Mesenchymal stem cell (in vitro differentiated cells and primary cell): ENCODE results near the gene MRPS11.

ENCODE experiments used
- DNase-seq: peaks from one replicate; pipeline ENCODE4 v3.0.0-alpha.2; 2013
- H2AFZ ChIP-seq: one replicate; pipeline ENCODE4 v1.6.1; 2013; ENCODE audit warnings: low read depth, mild to moderate bottlenecking, control low read depth, inconsistent platforms, low read length, moderate library complexity
- H2AK5ac ChIP-seq: 2 replicates; pipeline ENCODE4 v1.6.1; 2013; ENCODE audit warnings: low read length, moderate library complexity, mild to moderate bottlenecking, inconsistent platforms; ENCODE audit not compliant: severe bottlenecking
- H2BK120ac ChIP-seq: one replicate; pipeline ENCODE4 v1.6.1; 2013; ENCODE audit warnings: low read depth, mild to moderate bottlenecking, inconsistent platforms, low read length, moderate library complexity
- H2BK12ac ChIP-seq, 2 experiments: one replicate each; pipeline ENCODE4 v1.6.1; 2013; ENCODE audit warnings: inconsistent platforms in 2 of 2, low read length in 2 of 2, mild to moderate bottlenecking in 2 of 2, moderate library complexity in 2 of 2, control low read depth in 1 of 2
- H2BK15ac ChIP-seq: one replicate; pipeline ENCODE4 v1.6.1; 2013; ENCODE audit warnings: mild to moderate bottlenecking, low read depth, inconsistent platforms; ENCODE audit not compliant: poor library complexity, severe bottlenecking
- H2BK5ac ChIP-seq: 2 replicates; pipeline ENCODE4 v1.6.1; 2013; ENCODE audit warnings: low read depth, mild to moderate bottlenecking, low read length, control low read depth, inconsistent platforms; ENCODE audit not compliant: poor library complexity, severe bottlenecking
- H3K14ac ChIP-seq, 2 experiments: one replicate each; pipeline ENCODE4 v1.6.1; 2013; ENCODE audit warnings: inconsistent platforms in 2 of 2, low read length in 2 of 2, control low read depth in 1 of 2, mild to moderate bottlenecking in 1 of 2, moderate library complexity in 1 of 2
- H3K18ac ChIP-seq, 2 experiments: one replicate each; pipeline ENCODE4 v1.6.1; 2013; ENCODE audit warnings: inconsistent platforms in 2 of 2, low read length in 2 of 2, control low read depth in 1 of 2, low read depth in 1 of 2, mild to moderate bottlenecking in 1 of 2
- H3K23ac ChIP-seq, 2 experiments: one replicate each; pipeline ENCODE4 v1.6.1; 2013; ENCODE audit warnings: inconsistent platforms in 2 of 2, low read length in 2 of 2, mild to moderate bottlenecking in 2 of 2, moderate library complexity in 2 of 2, control low read depth in 1 of 2
- H3K27ac ChIP-seq: 2 replicates; pipeline ENCODE4 v1.5.1; 2013; ENCODE audit warnings: mild to moderate bottlenecking, moderate library complexity, low read length, control low read depth, inconsistent platforms; ENCODE audit not compliant: poor library complexity, severe bottlenecking
- H3K27me3 ChIP-seq, 2 experiments: 2 replicates each; pipeline versions ENCODE4 v1.6.1 to v1.7.0; 2013; ENCODE audit warnings: low read length in 2 of 2, mild to moderate bottlenecking in 2 of 2, moderate library complexity in 2 of 2, control low read depth in 1 of 2, inconsistent platforms in 1 of 2; ENCODE audit not compliant: control insufficient read depth in 1 of 2, insufficient read depth in 1 of 2
- H3K36me3 ChIP-seq, 2 experiments: 2 replicates each; pipeline versions ENCODE4 v1.6.1 to v1.7.0; 2013; ENCODE audit warnings: low read length in 2 of 2, control low read depth in 1 of 2, inconsistent platforms in 1 of 2, low read depth in 1 of 2, mild to moderate bottlenecking in 1 of 2; ENCODE audit not compliant: insufficient read depth in 2 of 2, control insufficient read depth in 1 of 2
- H3K4ac ChIP-seq, 2 experiments: one replicate each; pipeline ENCODE4 v1.6.1; 2013; ENCODE audit warnings: inconsistent platforms in 2 of 2, low read length in 2 of 2, mild to moderate bottlenecking in 2 of 2, moderate library complexity in 2 of 2, control low read depth in 1 of 2, low read depth in 1 of 2
- H3K4me1 ChIP-seq: 2 replicates; pipeline ENCODE4 v1.6.1; 2013; ENCODE audit warnings: low read depth, low read length, control low read depth; ENCODE audit not compliant: control insufficient read depth, insufficient read depth
- H3K4me2 ChIP-seq: 2 replicates; pipeline ENCODE4 v1.6.1; 2013; ENCODE audit warnings: low read length, mild to moderate bottlenecking, inconsistent platforms; ENCODE audit not compliant: poor library complexity, severe bottlenecking
- H3K4me3 ChIP-seq, 2 experiments: 2 replicates each; pipeline versions ENCODE4 v1.5.1 to v1.7.0; 2013; ENCODE audit warnings: low read length in 2 of 2, mild to moderate bottlenecking in 2 of 2, control low read depth in 1 of 2, low read depth in 1 of 2; ENCODE audit not compliant: insufficient read depth in 1 of 2
- H3K79me1 ChIP-seq: replicated peaks from 2 replicates; pipeline ENCODE4 v1.6.1; 2013; ENCODE audit warnings: mild to moderate bottlenecking, control low read depth, low read length, inconsistent platforms; ENCODE audit not compliant: poor library complexity, severe bottlenecking
- H3K9ac ChIP-seq: 2 replicates; pipeline ENCODE4 v1.7.0; 2013; ENCODE audit warnings: mild to moderate bottlenecking, low read length, moderate library complexity
- H3K9me3 ChIP-seq: 2 replicates; pipeline ENCODE4 v1.7.0; 2013; ENCODE audit warnings: mild to moderate bottlenecking, low read length; ENCODE audit not compliant: control insufficient read depth
- H4K8ac ChIP-seq: one replicate; pipeline ENCODE4 v1.6.1; 2013; ENCODE audit warnings: inconsistent platforms, mild to moderate bottlenecking, low read length, moderate library complexity
- H4K91ac ChIP-seq: one replicate; pipeline ENCODE4 v1.6.1; 2013; ENCODE audit warnings: mild to moderate bottlenecking, low read length, inconsistent platforms
- WGBS: methylation state at CpG from one replicate; pipeline ENCODE4 v1.1.7; 2013; ENCODE audit warnings: mixed read lengths; 5-methylcytosine and 5-hydroxymethylcytosine counted together

MRPS11 gene

DNA sequence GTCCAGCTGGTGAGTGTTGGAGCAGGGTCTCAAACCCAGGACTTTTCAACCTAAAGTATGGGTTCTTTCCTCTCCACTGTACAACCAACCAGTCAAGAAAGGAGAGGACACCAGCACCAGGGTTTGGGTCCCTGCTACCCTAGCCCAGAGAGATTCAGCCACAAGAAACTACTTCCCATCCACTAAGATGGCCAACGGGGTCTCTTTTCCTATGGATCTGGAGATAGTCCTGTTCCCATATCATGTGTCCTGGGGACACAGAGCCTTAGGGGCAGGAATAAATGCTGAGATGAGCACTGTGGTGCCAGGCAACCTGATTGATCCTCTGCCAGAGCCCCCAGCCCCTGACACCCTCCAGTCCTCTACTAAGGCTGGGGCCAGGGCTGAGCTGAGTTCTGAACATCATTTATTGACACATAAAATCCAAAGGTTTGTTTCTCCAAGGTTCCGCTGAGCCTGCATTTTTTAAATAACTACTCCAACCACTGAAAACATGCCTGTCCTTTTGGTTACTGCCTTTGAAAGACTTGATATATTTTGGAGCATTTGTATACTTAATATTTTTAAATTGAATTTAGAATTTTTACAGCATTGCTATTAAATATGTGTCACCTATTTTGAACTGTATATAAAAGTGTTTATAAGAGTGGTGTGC, 26.3 kb upstream of the MRPS11 start:
- Histone ChIP-seq H2AFZ (no peak overlapping the region), H3K27ac (no peak overlapping the region), H3K23ac (no peak overlapping the region), H3K4me2 (no peak overlapping the region), H4K91ac (no peak overlapping the region), H2BK12ac (no peak overlapping the region), H3K18ac (no peak overlapping the region), H3K27me3 (no peaks in the 10 kb centered on the region), H3K14ac (no peak overlapping the region), H3K36me3 (no peaks in the 10 kb centered on the region), H3K4me1 (no peaks in the 10 kb centered on the region), H3K9me3 (peaks cover 30% of the 10 kb centered on the region), H2AK5ac (no peak overlapping the region), H2BK15ac (no peak overlapping the region), H3K4ac (no peak overlapping the region), H2BK5ac (no peak overlapping the region), H4K8ac (no peak overlapping the region), H3K79me1 (no peaks in the 10 kb centered on the region), H2BK120ac (no peak overlapping the region), H3K4me3 (no peak overlapping the region), H3K9ac (no peak overlapping the region)
- 83% methylated on average over 1 of the region's 2 CpGs for WGBS
- no peak for DNase-seq

DNA sequence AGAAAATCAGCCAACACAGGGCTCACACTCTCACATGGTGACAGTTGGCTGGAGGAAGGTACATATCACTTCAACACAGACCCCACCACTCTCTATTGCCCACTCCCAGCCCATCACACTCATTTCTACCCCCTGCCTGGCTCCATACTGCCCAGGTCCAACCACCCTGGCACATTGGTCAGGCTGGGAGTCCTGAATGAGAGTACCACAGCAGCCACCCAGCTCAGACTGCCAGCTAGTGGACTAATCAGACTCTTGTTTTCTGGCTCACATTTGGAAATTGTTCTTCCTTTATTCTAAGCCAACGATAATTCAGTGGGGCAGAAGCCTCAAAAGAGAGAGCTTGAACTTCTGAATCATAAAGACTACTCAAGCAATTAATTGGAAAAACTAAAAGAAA, 20.3 kb upstream of the MRPS11 start:
- no peak overlapping the region for H2BK12ac ChIP-seq
- peaks cover 5 to 7% of the 10 kb centered on the region in 2 experiments for H3K27me3 ChIP-seq
- H3K27ac ChIP-seq = no peak overlapping the region
- whole genome bisulfite sequencing = 86% methylated on average over 1 of the region's 1 CpG
- H2BK5ac ChIP-seq = no peak overlapping the region
- H3K36me3 ChIP-seq = no peaks in the 10 kb centered on the region
- H4K91ac ChIP-seq = no peak overlapping the region
- no peaks in the 10 kb centered on the region for H3K4me1 ChIP-seq
- no peak overlapping the region for H3K4me3 ChIP-seq
- H3K4ac ChIP-seq = no peak overlapping the region
- no peak overlapping the region for H2BK120ac ChIP-seq
- no peak overlapping the region for H2AK5ac ChIP-seq
- no peak overlapping the region for H3K9ac ChIP-seq
- H2BK15ac ChIP-seq = no peak overlapping the region
- no peak overlapping the region for H2AFZ ChIP-seq
- H3K23ac ChIP-seq = no peak overlapping the region
- H3K4me2 ChIP-seq = no peak overlapping the region
- H4K8ac ChIP-seq = no peak overlapping the region
- no peaks in the 10 kb centered on the region for H3K79me1 ChIP-seq
- no peak overlapping the region for H3K18ac ChIP-seq
- DNase-seq = no peak
- peaks cover 27% of the 10 kb centered on the region for H3K9me3 ChIP-seq
- H3K14ac ChIP-seq = no peak overlapping the region

DNA sequence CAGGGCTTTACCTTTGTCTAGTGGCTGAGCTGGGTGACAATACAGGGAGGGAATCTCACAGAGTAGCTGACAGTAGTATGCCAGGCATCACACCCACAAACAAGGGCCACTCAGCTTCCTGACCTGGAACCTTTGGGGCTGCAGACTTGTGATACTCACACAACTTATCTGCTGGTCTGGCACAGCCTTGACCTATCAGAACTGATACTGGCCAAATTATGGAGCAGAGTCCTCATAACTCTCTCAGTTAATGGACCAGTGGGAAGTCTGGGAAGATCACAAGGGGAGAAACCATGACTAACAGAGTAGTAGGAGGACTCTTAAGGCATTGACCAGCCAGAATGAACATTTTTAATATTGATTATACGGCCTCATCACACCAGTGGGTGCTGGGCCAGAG, 19.8 kb upstream of the MRPS11 start:
- WGBS = 73% methylated on average over 1 of the region's 1 CpG
- H3K9me3 ChIP-seq = peaks cover 27% of the 10 kb centered on the region

GRCh38 chr15:88448991-88449461, 18.5 kb upstream of the MRPS11 start:
- no peak overlapping the region for H4K8ac ChIP-seq
- H3K4me2 ChIP-seq = no peak overlapping the region
- no peak overlapping the region for H3K4ac ChIP-seq
- no peak overlapping the region for H4K91ac ChIP-seq
- no peak for DNase-seq
- H3K79me1 ChIP-seq = no peaks in the 10 kb centered on the region
- H3K18ac ChIP-seq = no peak overlapping the region
- H2BK5ac ChIP-seq = no peak overlapping the region
- no peak overlapping the region for H2BK12ac ChIP-seq
- WGBS = 86% methylated on average over 5 of the region's 5 CpGs
- no peaks in the 10 kb centered on the region for H3K36me3 ChIP-seq
- no peak overlapping the region for H2AK5ac ChIP-seq
- H3K9me3 ChIP-seq = peaks cover 16% of the 10 kb centered on the region
- H3K4me3 ChIP-seq = no peak overlapping the region
- no peak overlapping the region for H3K27ac ChIP-seq
- H3K27me3 ChIP-seq = peaks cover 5 to 7% of the 10 kb centered on the region in 2 experiments
- H3K23ac ChIP-seq = no peak overlapping the region
- no peaks in the 10 kb centered on the region for H3K4me1 ChIP-seq
- no peak overlapping the region for H3K14ac ChIP-seq
- H2BK15ac ChIP-seq = no peak overlapping the region
- H2BK120ac ChIP-seq = no peak overlapping the region
- H2AFZ ChIP-seq = no peak overlapping the region
- H3K9ac ChIP-seq = no peak overlapping the region

More for the DNA sequence above, 19.8 kb upstream of the MRPS11 start:
- H3K4me3 ChIP-seq = no peak overlapping the region
- H3K36me3 ChIP-seq = no peaks in the 10 kb centered on the region
- H4K91ac ChIP-seq = no peak overlapping the region
- H3K4ac ChIP-seq = no peak overlapping the region
- H2BK12ac ChIP-seq = no peak overlapping the region
- H3K14ac ChIP-seq = no peak overlapping the region
- no peak overlapping the region for H2BK5ac ChIP-seq
- H2BK120ac ChIP-seq = no peak overlapping the region
- no peak overlapping the region for H3K27ac ChIP-seq
- no peak overlapping the region for H3K23ac ChIP-seq
- H3K18ac ChIP-seq = no peak overlapping the region
- no peaks in the 10 kb centered on the region for H3K79me1 ChIP-seq
- H2AK5ac ChIP-seq = no peak overlapping the region
- H3K4me1 ChIP-seq = no peaks in the 10 kb centered on the region
- no peak for DNase-seq
- no peak overlapping the region for H2AFZ ChIP-seq
- H2BK15ac ChIP-seq = no peak overlapping the region
- peaks cover 5 to 7% of the 10 kb centered on the region in 2 experiments for H3K27me3 ChIP-seq
- no peak overlapping the region for H3K9ac ChIP-seq
- H4K8ac ChIP-seq = no peak overlapping the region
- H3K4me2 ChIP-seq = no peak overlapping the region
